DND-41 (cell line): ENCODE data around the gene SHOC2.

Source experiments
- ATAC-seq: fragments of 200-7000 bp; cut with Tn5 transposase; 3 replicates; pipeline ENCODE4 v1.9.1; 2021; ENCODE audit warnings: low read depth; ENCODE audit not compliant: insufficient read depth
- DNase-seq: peaks from one replicate; pipeline ENCODE4 v3.0.0-alpha.2; 2020
- H2AFZ ChIP-seq: 2 replicates; pipeline ENCODE4 v1.6.0; 2012; ENCODE audit warnings: low read depth, low read length
- H3K27ac ChIP-seq: 2 replicates; pipeline ENCODE4 v1.5.1; 2012; ENCODE audit warnings: low read length, inconsistent platforms
- H3K27me3 ChIP-seq: fragments of 200-600 bp; sonication (generic); 2 replicates; pipeline ENCODE4 v1.6.0; 2012; ENCODE audit warnings: low read length, mild to moderate bottlenecking, inconsistent platforms; ENCODE audit not compliant: insufficient read depth, poor library complexity
- H3K36me3 ChIP-seq: 2 replicates; pipeline ENCODE4 v1.5.1; 2012; ENCODE audit warnings: low read length, inconsistent platforms; ENCODE audit not compliant: insufficient read depth
- H3K4me1 ChIP-seq: 2 replicates; pipeline ENCODE4 v1.5.1; 2012; ENCODE audit warnings: mild to moderate bottlenecking, low read length; ENCODE audit not compliant: insufficient read depth
- H3K4me2 ChIP-seq: 2 replicates; pipeline ENCODE4 v1.6.0; 2012; ENCODE audit warnings: mild to moderate bottlenecking, moderate library complexity, low read length, inconsistent platforms; ENCODE audit not compliant: insufficient read depth
- H3K4me3 ChIP-seq, 2 experiments: fragments of 200-600 bp in 1 of 2; shearing (Covaris generic) in 1 of 2; 2 replicates each; pipeline ENCODE4 v1.5.1; 2012 to 2016; ENCODE audit warnings: inconsistent platforms in 2 of 2, low read length in 2 of 2, mild to moderate bottlenecking in 2 of 2, low read depth in 1 of 2, moderate library complexity in 1 of 2
- H3K79me2 ChIP-seq: 2 replicates; pipeline ENCODE4 v1.6.0; 2012; ENCODE audit warnings: low read length, inconsistent platforms; ENCODE audit not compliant: insufficient read depth
- H3K9ac ChIP-seq: 2 replicates; pipeline ENCODE4 v1.6.0; 2012; ENCODE audit warnings: low read depth, mild to moderate bottlenecking, inconsistent platforms, low read length, moderate library complexity
- H3K9me3 ChIP-seq: 2 replicates; pipeline ENCODE4 v1.5.1; 2012; ENCODE audit warnings: low read length, moderate library complexity, mild to moderate bottlenecking, inconsistent platforms; ENCODE audit not compliant: insufficient read depth, severe bottlenecking
- H4K20me1 ChIP-seq: 2 replicates; pipeline ENCODE4 v1.6.0; 2012; ENCODE audit warnings: low read length; ENCODE audit not compliant: insufficient read depth
- EZH2 ChIP-seq: IDR thresholded peaks from 3 replicates; pipeline ENCODE4 v1.6.1; 2012; ENCODE audit warnings: borderline replicate concordance, low read depth, mild to moderate bottlenecking, moderate library complexity, low read length, inconsistent platforms; ENCODE audit not compliant: severe bottlenecking
- TF ChIP-seq, protein P1 (sequence below): IDR thresholded peaks from 2 replicates; pipeline ENCODE4 v1.5.1; 2012; ENCODE audit warnings: borderline replicate concordance, low read length, moderate library complexity, mild to moderate bottlenecking; ENCODE audit not compliant: poor library complexity, severe bottlenecking; ENCODE audit errors: extremely low read depth

SHOC2 gene

DNA sequence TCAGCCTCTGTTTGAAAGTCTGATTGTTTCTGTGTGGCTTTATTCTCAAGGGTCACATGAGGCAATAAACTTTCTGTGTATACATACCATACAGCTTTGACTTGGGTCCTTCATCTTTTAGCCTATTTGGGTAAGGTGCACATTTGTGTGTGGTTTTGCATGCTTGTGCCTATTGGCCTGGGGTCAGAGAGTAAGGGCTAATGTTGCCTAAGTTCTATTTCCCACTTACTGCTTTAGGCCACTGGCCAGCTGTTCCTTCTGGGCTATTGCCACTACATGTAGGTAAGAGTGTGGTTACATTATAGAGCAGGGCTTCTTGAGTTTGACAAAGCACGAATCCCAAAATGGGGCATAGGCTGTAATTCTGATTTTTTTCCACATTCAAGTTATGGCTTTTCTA is 22.2 kb upstream of the SHOC2 start:
- H3K4me3 ChIP-seq = no peak overlapping the region
- no peak overlapping the region for H2AFZ ChIP-seq
- no peaks in the 10 kb centered on the region for H3K79me2 ChIP-seq
- H3K4me2 ChIP-seq = no peak overlapping the region
- H3K27me3 ChIP-seq = no peaks in the 10 kb centered on the region
- H3K9me3 ChIP-seq = no peaks in the 10 kb centered on the region
- no peaks in the 10 kb centered on the region; the same call in 1 of the 2 replicates for H4K20me1 ChIP-seq
- H3K27ac ChIP-seq = no peak overlapping the region
- H3K36me3 ChIP-seq = peaks cover 66% of the 10 kb centered on the region
- H3K9ac ChIP-seq = no peak overlapping the region
- TF ChIP-seq, protein P1, sequence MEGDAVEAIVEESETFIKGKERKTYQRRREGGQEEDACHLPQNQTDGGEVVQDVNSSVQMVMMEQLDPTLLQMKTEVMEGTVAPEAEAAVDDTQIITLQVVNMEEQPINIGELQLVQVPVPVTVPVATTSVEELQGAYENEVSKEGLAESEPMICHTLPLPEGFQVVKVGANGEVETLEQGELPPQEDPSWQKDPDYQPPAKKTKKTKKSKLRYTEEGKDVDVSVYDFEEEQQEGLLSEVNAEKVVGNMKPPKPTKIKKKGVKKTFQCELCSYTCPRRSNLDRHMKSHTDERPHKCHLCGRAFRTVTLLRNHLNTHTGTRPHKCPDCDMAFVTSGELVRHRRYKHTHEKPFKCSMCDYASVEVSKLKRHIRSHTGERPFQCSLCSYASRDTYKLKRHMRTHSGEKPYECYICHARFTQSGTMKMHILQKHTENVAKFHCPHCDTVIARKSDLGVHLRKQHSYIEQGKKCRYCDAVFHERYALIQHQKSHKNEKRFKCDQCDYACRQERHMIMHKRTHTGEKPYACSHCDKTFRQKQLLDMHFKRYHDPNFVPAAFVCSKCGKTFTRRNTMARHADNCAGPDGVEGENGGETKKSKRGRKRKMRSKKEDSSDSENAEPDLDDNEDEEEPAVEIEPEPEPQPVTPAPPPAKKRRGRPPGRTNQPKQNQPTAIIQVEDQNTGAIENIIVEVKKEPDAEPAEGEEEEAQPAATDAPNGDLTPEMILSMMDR = no peak
- no peak for TF ChIP-seq EZH2
- DNase-seq (no peak), ATAC-seq (no peak)
- H3K4me1 ChIP-seq = no peaks in the 10 kb centered on the region

GRCh38 chr10:110898391-110898790 is 21.0 kb upstream of the SHOC2 start:
- H3K79me2 ChIP-seq = no peaks in the 10 kb centered on the region
- H4K20me1 ChIP-seq = no peaks in the 10 kb centered on the region; the same call in 1 of the 2 replicates
- no peaks in the 10 kb centered on the region for H3K4me1 ChIP-seq
- ATAC-seq (no peak), DNase-seq (no peak)
- H3K9ac ChIP-seq = no peak overlapping the region
- H3K4me3 ChIP-seq = no peak overlapping the region
- TF ChIP-seq EZH2 = no peak
- TF ChIP-seq, protein P1 = no peak
- H3K27ac ChIP-seq = no peak overlapping the region
- H3K27me3 ChIP-seq = no peaks in the 10 kb centered on the region
- no peak overlapping the region for H2AFZ ChIP-seq
- H3K9me3 ChIP-seq = no peaks in the 10 kb centered on the region
- H3K36me3 ChIP-seq = peaks cover 62% of the 10 kb centered on the region
- H3K4me2 ChIP-seq = no peak overlapping the region

- TF ChIP-seq, protein P1 = no peak
- no peak for TF ChIP-seq EZH2
- H3K4me3 ChIP-seq = no peak overlapping the region
- no peak overlapping the region for H3K4me2 ChIP-seq
- no peaks in the 10 kb centered on the region for H3K79me2 ChIP-seq
- H3K9ac ChIP-seq = no peak overlapping the region
- no peaks in the 10 kb centered on the region for H3K4me1 ChIP-seq
- peaks cover 44% of the 10 kb centered on the region for H3K36me3 ChIP-seq
- no peaks in the 10 kb centered on the region; the same call in 1 of the 2 replicates for H4K20me1 ChIP-seq
- ATAC-seq (no peak), DNase-seq (no peak)
- no peak overlapping the region for H3K27ac ChIP-seq
- no peaks in the 10 kb centered on the region for H3K27me3 ChIP-seq
- H3K9me3 ChIP-seq = no peaks in the 10 kb centered on the region
- H2AFZ ChIP-seq = no peak overlapping the region
Observed at GRCh38 chr10:110900983-110901382, 18.4 kb upstream of the SHOC2 start.
